Fibroblast of villous mesenchyme (primary cell): Measurements from ENCODE around the gene ATG4B. TPM values are rescaled to one million over a fixed set of nuclear protein-coding genes. Genes with fewer than 3 reads are reported as not detected.

Source experiments
- DNase-seq: peaks from one replicate; pipeline ENCODE4 v3.0.0-alpha.2; 2010; ENCODE audit warnings: low read depth
- H3K4me3 ChIP-seq: 2 replicates; pipeline ENCODE4 v1.5.1; 2011; ENCODE audit warnings: low read depth, mild to moderate bottlenecking, low read length
- CTCF ChIP-seq: IDR thresholded peaks from 2 replicates; pipeline ENCODE4 v1.5.1; 2012; ENCODE audit warnings: low read depth, mild to moderate bottlenecking, low read length; ENCODE audit not compliant: insufficient read depth
- total RNA-seq: library from RNA; depleted of rRNA; stranded (reverse); fragments of >200 nt; gene quantifications from 2 replicates; pipeline ENCODE4 v1.2.3, GENCODE V29; 2012

Gene ATG4B
- total RNA-seq, 1 donor: 47.1 TPM

GRCh38 chr2:241619597-241620418 is 17.7 kb upstream of the ATG4B start:
- DNase-seq: no peak
- no peak for TF ChIP-seq CTCF
- no peak overlapping the region for H3K4me3 ChIP-seq

- DNase-seq: no peak
- no peak overlapping the region for H3K4me3 ChIP-seq
- no peak for TF ChIP-seq CTCF
Measured at GRCh38 chr2:241620419-241620769, 17.1 kb upstream of the ATG4B start.

- no peak for DNase-seq
- TF ChIP-seq CTCF: no peak
- no peak overlapping the region for H3K4me3 ChIP-seq
Measured at GRCh38 chr2:241627675-241628074, 9.8 kb upstream of the ATG4B start.

GRCh38 chr2:241629762-241630435 is 7.6 kb upstream of the ATG4B start:
- no peak overlapping the region for H3K4me3 ChIP-seq
- no peak for TF ChIP-seq CTCF
- DNase-seq: peak; percentile 39

GRCh38 chr2:241632478-241633325 is 4.8 kb upstream of the ATG4B start:
- DNase-seq: no peak
- H3K4me3 ChIP-seq: no peak overlapping the region
- TF ChIP-seq CTCF: no peak

- TF ChIP-seq CTCF: no peak
- DNase-seq: no peak
- no peak overlapping the region for H3K4me3 ChIP-seq
Measured at GRCh38 chr2:241633561-241633960, 3.9 kb upstream of the ATG4B start.
